CD4-positive, alpha-beta T cell treated with Interleukin-15 for 1 hour (primary cell): ENCODE results near the gene FAS.

Source experiments
- DNase-seq: peaks from one replicate; pipeline ENCODE4 v3.0.0-alpha.2; 2020

The FAS gene

GRCh38 chr10:89047397-89047796 lies 56.8 kb downstream of the FAS start:
- DNase-seq = no peak

GRCh38 chr10:89051593-89051992 lies 61.0 kb downstream of the FAS start:
- no peak for DNase-seq

- DNase-seq = no peak
Measured at GRCh38 chr10:89053555-89053954, 63.0 kb downstream of the FAS start.

- no peak for DNase-seq
Measured at GRCh38 chr10:89055159-89055558, 64.6 kb downstream of the FAS start.

- no peak for DNase-seq
Measured at GRCh38 chr10:89062861-89063260, 72.3 kb downstream of the FAS start.

- no peak for DNase-seq
Measured at GRCh38 chr10:89063465-89063864, 72.9 kb downstream of the FAS start.

GRCh38 chr10:89064748-89065147 lies 74.2 kb downstream of the FAS start:
- DNase-seq = no peak
